IMR-90 (cell line): ENCODE measurements around the gene GPD1. TPM values are rescaled to one million over a fixed set of nuclear protein-coding genes. Genes with fewer than 3 reads are reported as not detected.

Source experiments
- ATAC-seq: fragments of 200-7000 bp; cut with Tn5 transposase; 2 replicates; pipeline ENCODE4 v1.9.1; 2020; ENCODE audit warnings: low read depth, mild to moderate bottlenecking, moderate library complexity
- BruUV-seq: library from RNA; stranded (reverse); fragments of 400-500 nt; replicated peaks from 2 replicates; lab custom pipeline; 2021; lab: Mats Ljungman, UMichigan
- CTCF ChIA-PET: fragments of 300-600 bp; formaldehyde crosslinking; extraction: SDS; loops from one replicate; lab custom pipeline; 2021; ENCODE audit warnings: antibody characterized with exemption; lab: Yijun Ruan, JAX
- POLR2A ChIA-PET: fragments of 300-600 bp; sonication (Branson Sonifier 250); formaldehyde crosslinking; loops from one replicate; lab custom pipeline; 2022; ENCODE audit warnings: antibody characterized with exemption; ENCODE audit not compliant: unreplicated experiment; lab: Charles Lee
- DNase-seq: peaks from one replicate; pipeline ENCODE4 v3.0.0; 2013
- H2AFZ ChIP-seq: replicated peaks from 2 replicates; pipeline ENCODE3; 2013; ENCODE audit warnings: low read length, mild to moderate bottlenecking; ENCODE audit not compliant: poor library complexity
- H2AK5ac ChIP-seq: 2 replicates; pipeline ENCODE4 v1.6.1; 2013; ENCODE audit warnings: low read depth, low read length, inconsistent platforms
- H2AK9ac ChIP-seq: replicated peaks from 2 replicates; pipeline ENCODE3; 2013; ENCODE audit warnings: mild to moderate bottlenecking, low read depth, low read length, moderate library complexity; ENCODE audit not compliant: poor library complexity
- H2BK120ac ChIP-seq: 2 replicates; pipeline ENCODE4 v1.6.1; 2013; ENCODE audit warnings: low read depth, low read length, inconsistent platforms
- H2BK15ac ChIP-seq: 3 replicates; pipeline ENCODE4 v1.6.1; 2013; ENCODE audit warnings: low read depth, low read length, inconsistent platforms
- H2BK20ac ChIP-seq: 2 replicates; pipeline ENCODE4 v1.6.1; 2013; ENCODE audit warnings: low read depth, mild to moderate bottlenecking, inconsistent platforms, low read length, moderate library complexity
- H2BK5ac ChIP-seq: 2 replicates; pipeline ENCODE4 v1.6.1; 2013; ENCODE audit warnings: mild to moderate bottlenecking, low read depth, low read length, inconsistent platforms; ENCODE audit not compliant: poor library complexity, severe bottlenecking
- H3K14ac ChIP-seq: replicated peaks from 2 replicates; pipeline ENCODE4 v1.6.1; 2013; ENCODE audit warnings: low read depth, low read length, inconsistent platforms
- H3K18ac ChIP-seq: 2 replicates; pipeline ENCODE4 v1.6.1; 2013; ENCODE audit warnings: low read depth, low read length, control low read depth
- H3K23ac ChIP-seq: 2 replicates; pipeline ENCODE4 v1.6.1; 2013; ENCODE audit warnings: low read depth, low read length, inconsistent platforms
- H3K27ac ChIP-seq: 2 replicates; pipeline ENCODE4 v1.5.1; 2013; ENCODE audit warnings: mild to moderate bottlenecking, control low read depth, low read length; ENCODE audit not compliant: insufficient read depth
- H3K27me3 ChIP-seq: 2 replicates; pipeline ENCODE4 v1.6.1; 2013; ENCODE audit warnings: low read length; ENCODE audit not compliant: control insufficient read depth, insufficient read depth
- H3K36me3 ChIP-seq: 2 replicates; pipeline ENCODE4 v1.6.1; 2013; ENCODE audit warnings: low read length, mixed read lengths; ENCODE audit not compliant: control insufficient read depth, insufficient read depth
- H3K4ac ChIP-seq: 2 replicates; pipeline ENCODE4 v1.6.1; 2013; ENCODE audit warnings: low read depth, low read length, inconsistent platforms
- H3K4me1 ChIP-seq: 2 replicates; pipeline ENCODE4 v1.6.1; 2013; ENCODE audit warnings: low read length, mixed read lengths; ENCODE audit not compliant: control insufficient read depth, insufficient read depth
- H3K4me2 ChIP-seq: 2 replicates; pipeline ENCODE4 v1.6.1; 2013; ENCODE audit warnings: low read depth, mild to moderate bottlenecking, control low read depth, low read length, moderate library complexity
- H3K4me3 ChIP-seq: 2 replicates; pipeline ENCODE4 v1.5.1; 2013; ENCODE audit warnings: low read depth, mild to moderate bottlenecking, control low read depth, low read length, moderate library complexity; ENCODE audit not compliant: insufficient read depth
- H3K56ac ChIP-seq: 2 replicates; pipeline ENCODE4 v1.6.1; 2013; ENCODE audit warnings: low read length, inconsistent platforms; ENCODE audit not compliant: insufficient read depth; ENCODE audit errors: extremely low read depth
- H3K79me1 ChIP-seq, 2 experiments: 2 replicates each; pipeline ENCODE4 v1.6.1; 2013; ENCODE audit warnings: low read length in 2 of 2, inconsistent platforms in 1 of 2, low read depth in 1 of 2
- H3K9ac ChIP-seq: 2 replicates; pipeline ENCODE4 v1.6.1; 2013; ENCODE audit warnings: low read depth, low read length, control low read depth
- H3K9me1 ChIP-seq: 2 replicates; pipeline ENCODE4 v1.6.1; 2013; ENCODE audit warnings: low read length, inconsistent platforms; ENCODE audit not compliant: insufficient read depth
- H3K9me3 ChIP-seq: 2 replicates; pipeline ENCODE4 v1.6.1; 2013; ENCODE audit warnings: low read length; ENCODE audit not compliant: control insufficient read depth, insufficient read depth
- H4K20me1 ChIP-seq: 2 replicates; pipeline ENCODE4 v1.6.1; 2013; ENCODE audit warnings: low read length, inconsistent platforms; ENCODE audit not compliant: insufficient read depth
- H4K5ac ChIP-seq: 2 replicates; pipeline ENCODE4 v1.6.1; 2013; ENCODE audit warnings: mild to moderate bottlenecking, low read depth, low read length, control low read depth
- H4K8ac ChIP-seq, 2 experiments: 2 replicates each; pipeline ENCODE4 v1.6.1; 2013; ENCODE audit warnings: low read depth in 2 of 2, low read length in 2 of 2, control low read depth in 1 of 2, inconsistent platforms in 1 of 2
- H4K91ac ChIP-seq: 2 replicates; pipeline ENCODE4 v1.6.1; 2013; ENCODE audit warnings: low read depth, low read length, inconsistent platforms; ENCODE audit not compliant: insufficient read depth
- BHLHE40 ChIP-seq: fragments of 150-350 bp; IDR thresholded peaks from 2 replicates; pipeline ENCODE4 v1.6.1; 2016; ENCODE audit warnings: mild to moderate bottlenecking, low read depth, low read length
- CHD1 ChIP-seq: IDR thresholded peaks from 2 replicates; pipeline ENCODE4 v1.6.1; 2012; ENCODE audit warnings: low read depth, low read length, improper control_type of control experiment
- MAFK ChIP-seq: IDR thresholded peaks from 2 replicates; pipeline ENCODE4 v1.6.1; 2012; ENCODE audit warnings: low read depth, low read length, improper control_type of control experiment
- MXI1 ChIP-seq: IDR thresholded peaks from 2 replicates; pipeline ENCODE4 v1.6.1; 2012; ENCODE audit warnings: low read depth, mild to moderate bottlenecking, low read length, moderate library complexity, borderline replicate concordance
- NFE2L2 ChIP-seq: fragments of 150-350 bp; IDR thresholded peaks from 2 replicates; pipeline ENCODE4 v1.6.1; 2016; ENCODE audit warnings: low read depth, mild to moderate bottlenecking, low read length
- POLR2A ChIP-seq: IDR thresholded peaks from 2 replicates; pipeline ENCODE4 v1.6.1; 2012; ENCODE audit warnings: mild to moderate bottlenecking, low read depth, low read length
- RCOR1 ChIP-seq: IDR thresholded peaks from 2 replicates; pipeline ENCODE4 v1.6.1; 2012; ENCODE audit warnings: mild to moderate bottlenecking, low read length, improper control_type of control experiment; ENCODE audit not compliant: insufficient replicate concordance
- WGBS, 2 experiments: methylation state at CpG; one replicate each; pipeline versions ENCODE4 v1.1.5 to v1.1.7; 2013; ENCODE audit warnings: missing lambda C conversion rate in 2 of 2; ENCODE audit not compliant: insufficient read length in 1 of 2; ENCODE audit errors: extremely low coverage in 2 of 2; 5-methylcytosine and 5-hydroxymethylcytosine counted together
- dilution Hi-C: fragments of 300-500 bp; cut with HindIII; formaldehyde crosslinking; loops from one replicate; pipeline ENCODE4 v1.14.3; 2018; ENCODE audit warnings: low sequenced_read_pairs; ENCODE audit not compliant: unreplicated experiment
- in situ Hi-C: fragments of 300-500 bp; cut with MboI; formaldehyde crosslinking; loops from 3 replicates; pipeline ENCODE4 v1.14.3; 2019; ENCODE audit warnings: low sequenced_read_pairs, inconsistent platforms, mixed read lengths
- intact Hi-C: fragments of 100-400 bp; cut with micrococcal nuclease; formaldehyde crosslinking; loops from 2 replicates; pipeline ENCODE4 v1.10.0; 2022
- polyA plus RNA-seq, 3 experiments: library from polyadenylated mRNA; depleted of rRNA; stranded (reverse); fragments of >200 nt; gene quantifications; 2 replicates each; pipeline ENCODE4 v1.2.3, GENCODE V29; 2012; ENCODE audit warnings: low replicate concordance in 1 of 3
- total RNA-seq: library from RNA; depleted of rRNA; stranded (reverse); fragments of >200 nt; gene quantifications from 2 replicates; pipeline ENCODE4 v1.2.3, GENCODE V29; 2012
- TF ChIP-seq, protein P1 (sequence below): conservative IDR thresholded peaks from 2 replicates; pipeline ENCODE4 v1.5.1; 2012; ENCODE audit warnings: mild to moderate bottlenecking, low read depth, low read length, improper control_type of control experiment
- TF ChIP-seq, protein P2 (sequence below): fragments of 150-350 bp; IDR thresholded peaks from 2 replicates; pipeline ENCODE4 v1.6.1; 2017; ENCODE audit warnings: mild to moderate bottlenecking, antibody characterized with exemption, low read length, low read depth

GPD1 gene
- total and polyA plus RNA-seq, 2 of the 4 experiments (the other 2 are of a cell fraction): 0.05 to 0.18 TPM

DNA sequence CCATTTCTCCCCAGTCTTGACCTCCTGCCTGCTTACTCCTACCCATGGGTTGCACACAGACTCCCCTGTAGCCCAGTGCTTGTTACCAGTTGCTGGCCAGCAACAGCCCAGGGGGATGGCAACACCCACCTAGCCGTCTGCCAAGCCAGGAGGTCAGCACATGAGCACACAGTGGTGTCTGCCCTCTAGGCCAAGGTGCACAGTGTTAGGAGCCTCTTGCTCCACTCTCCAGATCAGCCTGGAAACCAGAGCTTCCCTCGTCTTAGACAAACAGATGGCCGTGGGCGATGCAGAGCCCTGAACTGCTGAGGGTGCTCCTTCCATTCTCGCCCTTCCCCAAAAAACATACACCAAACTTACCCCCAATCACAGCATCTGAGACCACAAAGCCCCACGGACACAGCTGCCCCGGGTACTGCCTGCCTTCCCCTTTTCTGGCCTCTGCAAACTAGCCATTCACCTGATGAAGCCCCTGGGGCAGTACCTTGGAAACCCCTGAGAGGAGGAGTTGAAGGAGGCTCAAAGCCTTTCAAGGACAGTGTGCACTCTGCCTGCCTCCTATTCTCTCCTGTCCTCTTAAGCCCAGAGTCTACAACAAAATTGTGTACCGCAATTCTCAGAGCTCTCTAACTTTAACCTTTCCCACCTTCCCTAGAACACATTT, 1.0 kb upstream of the GPD1 start (continued):
- TF ChIP-seq MXI1 (no peak), NFE2L2 (no peak), RCOR1 (no peak)

DNA sequence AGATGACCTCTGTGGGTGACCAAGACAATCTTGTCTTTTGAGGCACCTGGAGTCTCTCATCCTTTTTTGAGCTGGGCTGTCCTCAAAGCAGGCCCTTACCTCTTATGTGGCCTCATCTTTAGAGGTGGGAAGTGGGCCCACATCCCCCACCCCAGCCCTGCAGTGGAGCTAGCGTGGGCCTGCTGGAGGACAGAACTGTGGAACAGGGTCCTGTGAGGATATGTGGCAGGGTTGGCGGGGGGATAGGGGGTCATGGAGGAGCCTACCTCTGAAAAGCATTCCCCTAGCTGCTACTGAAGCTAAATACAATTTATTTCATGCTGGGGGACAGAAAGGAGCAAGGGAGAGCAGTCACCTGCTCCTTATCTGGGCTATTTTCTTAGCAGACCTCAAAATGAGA, 457 bp upstream of the GPD1 start:
- no peak overlapping the region for H3K4me2 ChIP-seq

More for the DNA sequence above, 457 bp upstream of the GPD1 start:
- ATAC-seq (no peak), DNase-seq (no peak)
- no TSS peak for BruUV-seq
- no peak overlapping the region for H3K9ac ChIP-seq
- CTCF ChIA-PET: interaction anchor here (0.6 to 1.1 kb wide), 3 partner anchors 8 to 218 kb away, joined by 3 to 4 read pairs (median 3); partner anchors contain the start of gene COX14
- H4K20me1 ChIP-seq: 0 out of 2 replicates have a peak, but pooled peaks cover 5% of the 10 kb centered on the region
- no CpG with 5 or more reads among the region's 2 CpGs for WGBS, 2 experiments
- H2AK5ac ChIP-seq: no peak overlapping the region
- no peak overlapping the region for H2AFZ ChIP-seq
- H3K4me3 ChIP-seq: no peak overlapping the region
- in situ Hi-C loops (no loop called here), intact Hi-C loops (no loop called here), dilution Hi-C loops (no loop called here)
- H2BK20ac ChIP-seq: no peak overlapping the region
- H3K18ac ChIP-seq: no peak overlapping the region
- H3K14ac ChIP-seq: no peak overlapping the region
- H3K27me3 ChIP-seq: peaks cover 4% of the 10 kb centered on the region; the same call in 1 of the 2 replicates
- POLR2A ChIA-PET: no interaction called here
- H3K4me1 ChIP-seq: no peaks in the 10 kb centered on the region
- no peaks in the 10 kb centered on the region for H3K9me1 ChIP-seq
- H3K4ac ChIP-seq: no peak overlapping the region
- no peak overlapping the region for H2AK9ac ChIP-seq
- H3K79me1 ChIP-seq: peaks cover 0 to 11% of the 10 kb centered on the region in 2 experiments; a peak in 1 of 4 replicates
- H3K36me3 ChIP-seq: peaks cover 24% of the 10 kb centered on the region
- H3K23ac ChIP-seq: no peak overlapping the region
- H3K56ac ChIP-seq: no peak overlapping the region
- no peak overlapping the region for H4K91ac ChIP-seq
- H2BK5ac ChIP-seq: no peak overlapping the region
- no peaks in the 10 kb centered on the region for H3K9me3 ChIP-seq
- TF ChIP-seq, protein P1, sequence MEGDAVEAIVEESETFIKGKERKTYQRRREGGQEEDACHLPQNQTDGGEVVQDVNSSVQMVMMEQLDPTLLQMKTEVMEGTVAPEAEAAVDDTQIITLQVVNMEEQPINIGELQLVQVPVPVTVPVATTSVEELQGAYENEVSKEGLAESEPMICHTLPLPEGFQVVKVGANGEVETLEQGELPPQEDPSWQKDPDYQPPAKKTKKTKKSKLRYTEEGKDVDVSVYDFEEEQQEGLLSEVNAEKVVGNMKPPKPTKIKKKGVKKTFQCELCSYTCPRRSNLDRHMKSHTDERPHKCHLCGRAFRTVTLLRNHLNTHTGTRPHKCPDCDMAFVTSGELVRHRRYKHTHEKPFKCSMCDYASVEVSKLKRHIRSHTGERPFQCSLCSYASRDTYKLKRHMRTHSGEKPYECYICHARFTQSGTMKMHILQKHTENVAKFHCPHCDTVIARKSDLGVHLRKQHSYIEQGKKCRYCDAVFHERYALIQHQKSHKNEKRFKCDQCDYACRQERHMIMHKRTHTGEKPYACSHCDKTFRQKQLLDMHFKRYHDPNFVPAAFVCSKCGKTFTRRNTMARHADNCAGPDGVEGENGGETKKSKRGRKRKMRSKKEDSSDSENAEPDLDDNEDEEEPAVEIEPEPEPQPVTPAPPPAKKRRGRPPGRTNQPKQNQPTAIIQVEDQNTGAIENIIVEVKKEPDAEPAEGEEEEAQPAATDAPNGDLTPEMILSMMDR: no peak
- TF ChIP-seq POLR2A (no peak), CHD1 (no peak), MAFK (no peak), BHLHE40 (no peak)
- TF ChIP-seq, protein P2, sequence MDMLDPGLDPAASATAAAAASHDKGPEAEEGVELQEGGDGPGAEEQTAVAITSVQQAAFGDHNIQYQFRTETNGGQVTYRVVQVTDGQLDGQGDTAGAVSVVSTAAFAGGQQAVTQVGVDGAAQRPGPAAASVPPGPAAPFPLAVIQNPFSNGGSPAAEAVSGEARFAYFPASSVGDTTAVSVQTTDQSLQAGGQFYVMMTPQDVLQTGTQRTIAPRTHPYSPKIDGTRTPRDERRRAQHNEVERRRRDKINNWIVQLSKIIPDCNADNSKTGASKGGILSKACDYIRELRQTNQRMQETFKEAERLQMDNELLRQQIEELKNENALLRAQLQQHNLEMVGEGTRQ: no peak
- no peak overlapping the region for H2BK15ac ChIP-seq
- no peak overlapping the region for H2BK120ac ChIP-seq
- no peak overlapping the region for H3K27ac ChIP-seq
- no peak overlapping the region for H4K5ac ChIP-seq
- no peak overlapping the region for H4K8ac ChIP-seq
